ENCODE measurements around the gene CDCP2.
"Not testable (repeated sequence)": the region's sequence is repeated elsewhere in the genome, so short reads cannot be mapped to it uniquely, and the experiment has no call there.

Gene CDCP2

GRCh38 chr1:54114001-54114400 lies 38.8 kb downstream of the CDCP2 start:
- DNase-seq = no peak

- DNase-seq = no peak
These were observed 40.0 kb downstream of the CDCP2 start for GRCh38 chr1:54112705-54113368.

- DNase-seq = no peak
These were observed 40.8 kb downstream of the CDCP2 start for GRCh38 chr1:54112027-54112426.

GRCh38 chr1:54111624-54112023 lies 41.2 kb downstream of the CDCP2 start:
- DNase-seq = no peak

DNA sequence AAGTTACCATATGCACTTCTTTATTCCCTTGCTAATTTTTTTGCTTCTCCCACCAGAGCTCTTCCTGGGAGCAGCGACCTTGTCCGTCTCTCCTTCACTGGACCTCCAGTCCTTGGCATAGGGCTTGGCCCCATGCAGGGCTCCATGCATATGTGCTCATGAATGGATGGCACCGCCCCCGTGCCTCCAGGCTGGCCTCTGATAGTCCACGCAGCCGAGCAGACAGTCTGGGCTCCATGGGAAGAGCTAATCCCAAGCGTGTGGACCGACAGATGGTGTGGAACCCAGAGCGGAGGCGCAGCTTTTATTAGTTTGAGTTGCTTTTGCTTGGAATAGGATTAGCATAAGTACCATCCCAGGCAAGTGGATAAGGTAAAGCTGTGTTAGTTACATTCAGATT lies 41.8 kb downstream of the CDCP2 start:
- no peak for DNase-seq

DNA sequence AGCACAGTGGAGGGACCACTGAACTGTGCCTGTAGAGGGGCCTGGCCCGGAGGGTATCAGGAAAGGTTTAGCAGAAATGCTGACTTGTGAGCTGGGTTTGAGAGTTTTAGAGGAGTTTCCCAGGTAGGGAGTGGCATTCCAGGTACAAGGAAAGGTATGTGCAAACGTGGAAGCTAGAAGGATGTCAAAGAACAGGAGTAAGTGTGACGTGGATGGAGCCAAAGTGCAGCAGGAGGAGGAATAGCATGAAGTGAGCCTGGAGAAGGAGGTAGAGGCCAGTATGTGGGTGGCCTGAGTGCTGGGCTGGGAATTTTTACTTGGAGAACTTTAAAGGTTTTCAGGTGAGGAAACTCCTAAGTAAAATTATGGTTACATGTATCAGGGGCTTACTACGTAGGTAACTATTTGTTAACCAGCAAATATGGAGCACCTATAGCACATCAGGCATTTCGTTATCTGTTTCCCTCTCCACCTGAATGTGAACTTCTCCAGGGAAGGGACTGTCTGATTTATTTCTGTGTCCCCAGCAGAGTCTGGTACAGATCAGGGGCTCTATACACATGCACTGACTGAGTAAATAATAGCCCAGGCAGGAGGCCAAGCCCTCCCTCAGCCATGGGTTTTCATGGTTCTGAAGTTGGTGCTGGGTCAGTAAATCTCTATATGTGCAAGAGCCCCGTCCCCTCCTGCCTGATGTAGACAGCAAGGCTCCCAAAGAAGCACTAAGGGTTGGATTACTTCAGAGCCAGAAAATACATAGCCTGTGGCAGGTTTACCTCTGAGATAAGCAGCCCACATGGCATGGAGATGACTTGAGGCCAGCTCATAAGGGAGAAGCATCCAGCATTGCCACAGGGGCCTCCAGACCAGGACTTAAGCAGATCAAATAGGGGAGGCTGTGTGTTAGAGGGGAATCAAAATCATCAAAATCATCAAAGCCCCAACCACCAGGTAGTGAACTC lies 43.4 kb downstream of the CDCP2 start:
- DNase-seq = no peak

GRCh38 chr1:54108156-54108555 lies 44.6 kb downstream of the CDCP2 start:
- no peak for DNase-seq

DNA sequence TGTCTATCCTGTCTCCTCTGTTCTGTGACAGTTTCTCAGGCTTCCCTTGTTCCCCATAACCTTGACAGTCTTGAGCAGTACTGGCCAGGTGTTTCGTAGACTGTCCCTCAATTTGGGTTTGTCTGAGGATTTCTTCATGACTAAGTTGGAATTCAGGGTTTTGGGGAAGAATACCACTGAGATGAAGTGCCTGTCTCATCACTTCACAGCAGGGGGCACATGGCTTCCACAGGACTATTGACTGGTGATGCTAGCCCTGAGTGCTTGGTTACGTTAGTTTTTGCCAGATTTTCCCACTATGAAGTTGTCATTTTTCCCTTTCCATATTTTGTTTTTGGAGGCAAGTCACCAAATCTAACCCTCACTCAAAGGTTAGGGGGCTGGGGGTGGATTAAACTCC lies 45.7 kb downstream of the CDCP2 start:
- no peak for DNase-seq

DNA sequence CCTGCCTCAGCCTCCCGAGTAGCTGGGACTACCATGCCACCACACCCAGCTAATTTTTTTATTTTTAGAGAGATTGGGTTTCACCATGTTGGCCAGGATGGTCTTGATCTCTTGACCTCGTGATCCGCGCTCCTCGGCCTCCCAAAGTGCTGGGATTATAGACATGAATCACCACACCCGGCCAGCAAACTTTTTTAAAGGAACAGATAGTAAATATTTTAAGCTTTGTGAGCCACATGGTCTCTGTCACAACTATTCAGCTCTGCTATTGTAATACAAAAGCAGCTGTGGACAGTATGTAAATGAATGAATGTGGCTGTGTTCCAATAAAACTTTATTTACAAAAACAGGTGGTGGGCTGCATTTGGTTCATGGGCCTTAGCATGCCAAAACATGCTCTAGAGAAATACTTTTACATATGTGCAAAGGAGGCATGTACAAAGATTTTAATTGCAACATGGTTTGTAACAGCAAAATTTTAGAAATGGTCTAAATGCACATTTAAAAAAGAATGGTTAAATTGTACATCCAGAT lies 47.0 kb downstream of the CDCP2 start:
- DNase-seq = no peak

DNA sequence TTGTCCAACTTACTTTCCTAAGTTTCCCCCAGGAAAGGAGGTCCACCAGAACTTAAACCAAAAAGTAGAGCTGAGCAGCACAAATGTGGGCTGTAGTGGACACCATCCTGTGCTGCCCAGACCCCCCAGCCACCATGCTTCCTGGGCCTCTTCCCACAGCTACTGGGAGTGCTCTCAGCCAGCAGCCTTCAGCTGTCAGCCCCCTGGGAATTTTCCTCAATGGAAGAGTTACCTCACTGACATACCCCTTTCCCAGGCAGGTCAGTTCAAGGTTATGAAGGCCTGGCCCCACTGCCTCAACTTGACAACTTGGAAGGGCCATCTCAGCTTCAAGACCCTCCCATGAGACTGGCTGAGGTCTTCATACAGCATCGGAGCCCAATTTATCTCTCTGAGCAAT lies 47.7 kb downstream of the CDCP2 start:
- no peak for DNase-seq

GRCh38 chr1:54104613-54105012 lies 48.2 kb downstream of the CDCP2 start:
- not testable (repeated sequence) for DNase-seq

DNA sequence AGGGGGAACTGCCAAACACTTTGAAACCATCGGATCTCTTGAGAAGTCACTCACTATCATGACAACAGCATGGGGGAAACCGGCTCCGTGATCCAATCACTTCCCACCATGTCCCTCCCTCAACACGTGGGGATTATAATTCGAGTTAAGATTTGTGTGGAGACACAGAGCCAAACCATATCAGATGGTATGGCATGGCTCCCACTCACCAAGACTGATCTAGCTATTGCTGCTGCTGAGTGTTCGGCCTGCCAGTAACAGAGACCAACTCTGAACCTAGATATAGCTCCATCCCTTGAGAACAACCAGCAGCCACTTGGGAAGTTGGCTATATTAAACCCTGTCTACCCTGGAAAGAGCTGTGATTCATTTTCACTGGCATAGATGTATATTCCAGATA lies 49.4 kb downstream of the CDCP2 start:
- DNase-seq = no peak

DNA sequence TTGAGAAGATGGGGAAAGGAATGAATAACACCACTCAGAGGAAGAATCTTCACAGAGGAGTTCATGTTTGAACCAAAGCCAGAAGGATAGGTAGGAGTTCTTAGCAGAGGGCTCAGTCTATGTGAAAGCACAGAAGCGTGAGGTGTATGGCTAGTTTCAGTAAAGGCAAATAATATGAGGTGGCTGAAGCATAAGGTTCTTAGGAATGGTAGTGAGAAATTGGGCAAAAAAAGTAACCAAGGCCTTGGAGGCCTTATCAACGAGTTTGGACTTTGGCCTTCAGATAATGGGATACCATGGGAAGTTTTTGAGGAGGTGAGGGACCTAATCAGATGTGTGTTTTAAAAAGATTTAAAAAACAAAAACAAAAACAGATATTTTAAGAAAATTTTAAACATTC lies 52.3 kb downstream of the CDCP2 start:
- no peak for DNase-seq

DNA sequence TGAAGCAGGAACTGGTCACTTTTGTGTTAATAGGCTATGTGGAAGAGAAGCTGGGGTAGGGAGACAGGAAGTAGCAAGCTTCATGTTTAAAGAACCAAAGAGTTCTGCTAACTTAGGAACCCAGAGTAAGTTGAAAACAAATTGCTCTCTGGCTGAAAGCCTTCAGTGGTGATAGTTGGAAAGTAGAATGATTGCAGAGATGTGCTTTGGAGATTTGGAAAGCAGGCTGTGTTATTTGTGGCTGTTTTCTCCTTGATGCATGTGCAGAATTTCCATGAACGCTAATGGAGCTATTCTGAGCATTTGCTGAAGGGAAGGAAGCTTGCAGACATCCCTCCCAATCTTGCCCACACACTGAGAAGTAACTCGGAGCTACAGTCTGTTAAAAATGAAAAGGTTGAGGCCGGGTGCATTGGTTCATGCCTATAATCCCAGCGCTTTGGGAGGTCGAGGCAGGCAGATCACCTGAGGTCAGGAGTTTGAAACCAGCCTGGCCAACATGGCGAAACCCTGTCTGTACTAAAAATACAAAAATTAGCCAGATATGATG lies 53.7 kb downstream of the CDCP2 start:
- DNase-seq = no peak

DNA sequence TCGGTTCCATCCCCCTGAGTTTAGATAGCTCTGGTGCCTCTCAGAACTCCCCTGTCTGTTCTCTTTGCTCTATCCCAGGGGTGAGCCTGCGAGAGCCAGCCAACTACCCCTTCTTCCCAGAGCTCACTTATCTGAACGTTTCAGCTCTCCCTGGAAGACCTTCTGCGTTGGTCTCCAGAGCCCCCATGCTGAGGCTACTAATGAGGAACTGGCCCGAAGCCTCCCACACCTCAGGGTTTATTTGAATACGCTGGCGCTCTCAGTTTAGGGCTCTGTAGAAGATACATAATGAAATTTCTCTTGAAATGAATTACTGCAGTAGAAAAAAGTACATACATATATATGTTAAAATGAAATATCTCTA lies 55.9 kb downstream of the CDCP2 start:
- no peak for DNase-seq

DNA sequence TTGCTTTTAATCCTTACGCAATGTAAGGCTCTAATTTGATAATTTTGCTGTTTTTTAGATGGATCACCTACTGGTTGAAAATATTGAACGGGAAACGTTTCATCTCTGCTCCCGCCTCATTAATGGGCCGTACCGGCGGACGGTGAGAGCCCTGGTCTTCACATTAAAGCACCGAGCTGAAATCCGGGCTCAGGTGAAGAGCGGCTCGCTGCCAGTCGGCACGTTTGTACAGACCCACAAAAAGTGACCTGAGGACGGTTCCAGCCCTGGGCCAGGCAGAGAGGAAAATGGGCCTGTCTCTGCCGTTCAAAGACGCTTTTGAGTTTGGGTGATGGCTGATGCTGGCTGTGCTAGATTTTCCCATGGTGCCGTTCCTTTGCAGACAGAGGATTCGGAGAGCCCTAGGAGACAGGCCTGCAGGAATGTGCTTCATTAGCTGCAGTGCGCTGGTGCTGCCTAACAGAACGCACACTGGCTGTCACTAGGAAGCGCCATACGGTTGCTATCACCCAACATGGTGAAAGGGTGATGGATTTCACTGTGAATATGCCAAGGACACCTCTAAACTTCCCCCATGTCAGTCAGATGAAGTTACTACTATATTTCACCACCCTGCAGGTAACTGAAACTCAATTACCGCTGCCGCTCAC lies 56.4 kb downstream of the CDCP2 start:
- DNase-seq = no peak

- DNase-seq = no peak
These were observed 57.1 kb downstream of the CDCP2 start for GRCh38 chr1:54095546-54096226.

- DNase-seq = not testable (repeated sequence)
These were observed 58.1 kb downstream of the CDCP2 start for GRCh38 chr1:54094730-54095105.

DNA sequence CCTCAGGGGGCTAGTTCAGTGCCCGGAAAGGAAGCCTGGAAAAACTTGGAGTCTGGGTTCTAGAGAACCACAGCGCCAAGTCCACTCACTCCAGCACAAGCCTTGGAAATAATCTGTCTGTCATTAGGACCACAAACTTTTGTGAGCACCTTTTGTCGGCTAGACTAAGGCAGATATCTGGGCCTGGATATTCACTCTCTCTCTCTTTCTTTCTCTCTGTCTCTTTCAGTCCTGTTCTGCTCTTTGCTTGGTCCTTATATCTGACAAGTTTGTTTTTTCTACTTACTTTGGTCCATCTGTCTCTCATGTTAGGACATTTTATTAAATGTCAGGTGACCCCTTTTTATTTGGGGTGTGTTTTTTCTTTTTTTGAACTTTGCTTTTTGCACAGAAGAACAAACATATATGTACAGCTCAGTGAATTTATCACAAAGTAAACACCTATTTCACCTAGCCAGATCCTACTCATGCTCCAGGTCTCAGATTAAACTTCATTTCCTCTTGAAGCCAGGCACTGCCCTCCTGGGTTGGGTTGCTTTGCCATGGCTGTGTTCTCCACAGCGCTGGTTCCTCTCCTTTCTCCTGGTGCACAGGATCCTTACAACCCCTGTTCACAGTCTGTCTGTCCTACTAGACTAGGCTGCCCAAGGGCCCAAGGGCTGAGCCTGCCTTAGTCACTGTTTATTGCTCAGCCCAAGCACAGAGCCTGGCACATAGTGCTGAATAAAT lies 58.6 kb downstream of the CDCP2 start:
- DNase-seq = no peak

DNA sequence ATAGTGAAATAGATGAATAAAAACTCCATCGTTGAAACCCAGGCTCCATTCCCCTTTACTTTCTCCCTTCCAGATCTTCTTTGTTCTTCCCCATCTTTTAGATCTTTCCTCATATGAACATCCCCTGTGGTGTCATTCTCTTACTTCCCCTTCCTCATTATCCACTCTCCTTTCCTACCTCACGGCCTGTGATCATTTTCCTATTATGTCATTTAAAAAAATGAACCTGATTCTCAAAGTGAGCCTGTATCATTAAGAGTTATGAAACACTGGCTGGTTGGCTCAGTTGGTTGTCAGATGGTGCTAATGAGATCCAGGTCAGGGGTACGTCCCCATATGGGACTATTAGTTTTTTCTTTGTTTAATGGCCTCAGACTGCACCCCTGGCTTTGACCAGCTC lies 61.1 kb downstream of the CDCP2 start:
- no peak for DNase-seq

- no peak for DNase-seq
These were observed 64.4 kb downstream of the CDCP2 start for GRCh38 chr1:54088385-54088784.

- no peak for DNase-seq
These were observed 66.0 kb downstream of the CDCP2 start for GRCh38 chr1:54086754-54087153.

Data from SHP77 (cell line).